Measurements from ENCODE around the gene LMCD1.

The LMCD1 gene

DNA sequence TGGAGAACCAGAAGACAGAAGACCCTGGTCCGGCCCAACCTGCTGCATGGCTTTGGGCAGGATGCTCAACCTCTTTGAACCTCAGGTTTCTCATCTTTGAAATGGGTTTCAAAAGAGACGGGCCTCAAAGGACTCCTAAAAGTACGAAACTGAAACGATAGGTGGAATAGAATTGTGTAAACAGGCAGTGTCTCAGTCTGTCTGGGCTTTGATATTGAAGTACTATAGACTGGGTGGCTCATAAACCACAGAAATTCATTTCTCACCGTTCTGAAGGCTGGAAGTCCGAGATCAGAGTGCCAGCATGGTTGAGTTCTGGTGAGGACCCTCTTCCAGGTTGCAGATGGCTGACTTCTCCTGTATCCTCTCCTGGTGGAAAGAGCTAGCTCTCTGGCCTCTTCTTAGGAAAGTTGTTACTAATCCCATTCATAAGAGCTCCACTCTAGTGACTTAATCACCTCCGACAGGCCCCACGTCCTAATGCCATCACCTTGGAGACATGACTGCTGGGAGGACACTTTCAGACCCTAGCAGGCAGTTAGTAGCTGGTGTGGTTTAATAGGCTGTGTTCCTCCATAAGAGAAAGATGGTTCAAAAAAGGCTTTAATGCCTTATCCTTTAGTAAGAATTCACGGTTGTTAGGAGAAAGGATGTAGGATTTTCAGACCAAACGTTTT lies 107.3 kb downstream of the LMCD1 start:
- Mint-ChIP-seq H3K27me3 (ENCODE audit: low read depth) (peaks cover 5% of the 10 kb centered on the region), H3K9me3 (peaks cover 3% of the 10 kb centered on the region), H3K4me1 (peaks cover 19% of the 10 kb centered on the region), H3K4me3 (no peak overlapping the region), H3K27ac (peak overlapping the region in 2 of 3 experiments; percentile 23 to 68), H3K36me3 (ENCODE audit: low read depth) (no peaks in the 10 kb centered on the region)
- TF ChIP-seq, protein P1, sequence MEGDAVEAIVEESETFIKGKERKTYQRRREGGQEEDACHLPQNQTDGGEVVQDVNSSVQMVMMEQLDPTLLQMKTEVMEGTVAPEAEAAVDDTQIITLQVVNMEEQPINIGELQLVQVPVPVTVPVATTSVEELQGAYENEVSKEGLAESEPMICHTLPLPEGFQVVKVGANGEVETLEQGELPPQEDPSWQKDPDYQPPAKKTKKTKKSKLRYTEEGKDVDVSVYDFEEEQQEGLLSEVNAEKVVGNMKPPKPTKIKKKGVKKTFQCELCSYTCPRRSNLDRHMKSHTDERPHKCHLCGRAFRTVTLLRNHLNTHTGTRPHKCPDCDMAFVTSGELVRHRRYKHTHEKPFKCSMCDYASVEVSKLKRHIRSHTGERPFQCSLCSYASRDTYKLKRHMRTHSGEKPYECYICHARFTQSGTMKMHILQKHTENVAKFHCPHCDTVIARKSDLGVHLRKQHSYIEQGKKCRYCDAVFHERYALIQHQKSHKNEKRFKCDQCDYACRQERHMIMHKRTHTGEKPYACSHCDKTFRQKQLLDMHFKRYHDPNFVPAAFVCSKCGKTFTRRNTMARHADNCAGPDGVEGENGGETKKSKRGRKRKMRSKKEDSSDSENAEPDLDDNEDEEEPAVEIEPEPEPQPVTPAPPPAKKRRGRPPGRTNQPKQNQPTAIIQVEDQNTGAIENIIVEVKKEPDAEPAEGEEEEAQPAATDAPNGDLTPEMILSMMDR (IDR thresholded peaks at IDR 0.05; ENCODE audit: unreplicated experiment in 3 of 3) = no peak

DNA sequence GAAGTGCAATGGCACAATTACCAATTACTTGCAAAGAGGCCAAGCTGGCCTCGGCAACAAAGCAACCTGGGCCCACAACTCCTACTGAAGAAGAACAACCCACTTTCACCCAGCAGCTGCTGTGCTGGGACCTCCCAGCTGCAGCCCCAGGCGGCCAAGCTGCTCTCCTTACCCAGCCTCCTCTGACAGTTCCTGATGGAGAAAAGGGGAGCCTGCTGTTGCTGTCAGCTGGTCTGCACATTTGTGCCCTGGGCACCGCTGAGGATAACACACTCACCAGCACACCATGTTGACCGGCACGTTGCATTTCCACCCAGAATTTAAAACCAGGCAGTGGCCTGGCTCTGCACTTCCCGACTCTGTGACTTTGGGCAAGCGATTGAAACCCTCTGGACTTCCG lies 109.3 kb downstream of the LMCD1 start:
- TF ChIP-seq, protein P1 (IDR thresholded peaks at IDR 0.05; ENCODE audit: unreplicated experiment in 3 of 3) = no peak

DNA sequence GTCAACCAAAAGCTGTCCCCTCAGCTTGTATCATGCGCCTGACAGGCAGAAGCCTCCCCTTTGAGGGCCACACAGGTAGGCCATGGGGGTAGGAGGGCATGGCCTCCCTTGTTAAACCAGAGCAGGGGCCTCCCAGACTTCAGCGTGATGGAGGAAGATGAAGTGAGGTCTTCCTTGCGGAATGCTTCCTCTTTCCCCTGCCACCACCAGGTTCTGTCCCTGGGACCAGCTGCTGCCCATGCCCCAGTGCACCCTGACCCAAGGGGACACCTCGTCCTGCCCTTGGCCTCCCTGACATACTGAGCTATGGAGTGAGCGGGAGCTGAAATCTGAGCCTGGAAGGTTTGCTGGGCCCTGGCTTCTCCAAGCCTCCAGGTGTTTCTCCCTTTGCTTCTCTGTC lies 116.3 kb downstream of the LMCD1 start:
- H3K4me3 Mint-ChIP-seq = no peak overlapping the region
- no peaks in the 10 kb centered on the region for H3K36me3 Mint-ChIP-seq (ENCODE audit: low read depth)
- no peak overlapping the region for H3K27ac Mint-ChIP-seq
- peaks cover 10% of the 10 kb centered on the region for H3K4me1 Mint-ChIP-seq
- H3K9me3 Mint-ChIP-seq = peaks cover 2% of the 10 kb centered on the region
- TF ChIP-seq, protein P1 (IDR thresholded peaks at IDR 0.05; ENCODE audit: unreplicated experiment in 3 of 3) = no peak
- H3K27me3 Mint-ChIP-seq (ENCODE audit: low read depth) = no peaks in the 10 kb centered on the region

More for the DNA sequence above, 109.3 kb downstream of the LMCD1 start:
- no peaks in the 10 kb centered on the region for H3K27me3 Mint-ChIP-seq (ENCODE audit: low read depth)
- no peak overlapping the region for H3K27ac Mint-ChIP-seq
- no peak overlapping the region for H3K4me3 Mint-ChIP-seq
- H3K9me3 Mint-ChIP-seq = peaks cover 3% of the 10 kb centered on the region
- no peaks in the 10 kb centered on the region for H3K36me3 Mint-ChIP-seq (ENCODE audit: low read depth)
- peaks cover 19% of the 10 kb centered on the region for H3K4me1 Mint-ChIP-seq

DNA sequence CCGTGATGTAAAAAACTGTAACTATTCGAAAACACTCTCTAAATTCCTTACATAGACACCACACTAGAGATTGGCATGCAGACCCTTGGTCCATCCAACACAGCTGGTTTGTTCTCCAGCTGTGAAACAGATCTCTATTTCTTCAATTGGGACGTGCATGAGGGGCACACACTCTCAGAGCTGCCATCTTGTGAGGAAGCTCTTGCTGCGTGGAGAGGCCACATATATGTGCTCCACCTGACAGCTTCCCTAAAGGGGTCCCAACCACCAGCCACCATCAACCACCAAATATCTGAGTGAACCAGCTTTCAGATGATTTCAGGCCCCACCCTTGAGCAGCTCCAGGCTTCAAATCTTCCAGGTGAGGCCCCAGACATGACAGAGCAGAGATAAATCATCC lies 117.3 kb downstream of the LMCD1 start:
- peaks cover 15% of the 10 kb centered on the region for H3K4me1 Mint-ChIP-seq
- peaks cover 2% of the 10 kb centered on the region for H3K9me3 Mint-ChIP-seq
- TF ChIP-seq, protein P1 (IDR thresholded peaks at IDR 0.05; ENCODE audit: unreplicated experiment in 3 of 3) = no peak
- H3K4me3 Mint-ChIP-seq = no peak overlapping the region
- H3K27me3 Mint-ChIP-seq (ENCODE audit: low read depth) = no peaks in the 10 kb centered on the region
- no peaks in the 10 kb centered on the region for H3K36me3 Mint-ChIP-seq (ENCODE audit: low read depth)
- H3K27ac Mint-ChIP-seq = no peak overlapping the region

DNA sequence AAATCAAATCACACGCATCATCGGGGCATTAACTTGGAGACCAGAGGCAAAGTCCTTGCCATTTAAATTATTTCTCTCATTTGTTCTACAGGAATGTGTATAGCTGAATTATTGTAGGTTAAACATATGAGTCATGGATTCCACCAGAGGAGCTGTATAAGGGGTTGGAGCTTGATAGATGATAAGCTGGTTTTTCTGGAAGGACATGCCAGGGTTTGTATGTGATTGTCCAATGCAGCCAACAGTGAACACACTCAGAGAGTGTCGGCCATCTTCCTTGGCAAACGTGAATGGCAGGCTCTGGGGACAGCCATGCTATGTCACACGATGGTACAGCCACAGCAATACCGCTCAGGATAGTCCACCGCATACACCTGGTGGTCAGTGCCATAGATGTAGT lies 117.9 kb downstream of the LMCD1 start:
- TF ChIP-seq, protein P1 (IDR thresholded peaks at IDR 0.05; ENCODE audit: unreplicated experiment in 3 of 3) = no peak
- Mint-ChIP-seq H3K4me3 (no peak overlapping the region), H3K27me3 (ENCODE audit: low read depth) (no peaks in the 10 kb centered on the region), H3K27ac (no peak overlapping the region), H3K9me3 (peaks cover 2% of the 10 kb centered on the region), H3K36me3 (ENCODE audit: low read depth) (no peaks in the 10 kb centered on the region), H3K4me1 (peaks cover 15% of the 10 kb centered on the region)

DNA sequence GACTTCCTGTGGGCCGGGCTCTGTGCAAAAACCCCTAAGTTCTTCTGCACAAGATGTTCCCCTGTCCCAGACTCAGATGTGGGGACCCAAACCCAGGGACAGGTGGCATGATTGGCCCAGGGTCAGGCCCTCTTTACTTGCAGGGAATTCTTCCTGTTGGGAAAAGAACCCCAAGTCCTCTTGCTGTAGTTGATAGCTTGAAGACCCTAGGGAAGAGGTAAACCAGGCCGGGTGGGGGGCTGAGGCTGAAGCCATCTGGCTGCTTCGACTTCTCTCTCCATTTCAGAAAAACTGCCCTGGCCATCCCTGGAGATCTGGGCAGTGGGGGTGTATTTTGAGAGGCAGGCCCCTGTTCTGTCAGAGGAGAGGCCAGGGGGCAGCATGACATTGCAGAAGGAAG lies 119.5 kb downstream of the LMCD1 start:
- Mint-ChIP-seq H3K9me3 (peaks cover 2% of the 10 kb centered on the region), H3K27me3 (ENCODE audit: low read depth) (no peaks in the 10 kb centered on the region), H3K36me3 (ENCODE audit: low read depth) (no peaks in the 10 kb centered on the region), H3K27ac (no peak overlapping the region), H3K4me1 (peaks cover 15% of the 10 kb centered on the region), H3K4me3 (no peak overlapping the region)
- TF ChIP-seq, protein P1 (IDR thresholded peaks at IDR 0.05; ENCODE audit: unreplicated experiment in 3 of 3) = no peak
